ENCODE results near the gene PCARE. TPM values are rescaled to one million over a fixed set of nuclear protein-coding genes. Genes with fewer than 3 reads are reported as not detected.

PCARE gene
- total and polyA plus RNA-seq, 2 of the 8 experiments (the other 6 are each of a cell fraction or from before 2014, with no cell fraction given): not detected

- Histone ChIP-seq H2BK12ac (ENCODE audit: low read depth, low read length) (no peak overlapping the region), H3K4ac (replicated peaks; ENCODE audit: insufficient read length, low read depth, low read length) (no peak overlapping the region), H4K20me1 (replicated peaks in 1 of 2; ENCODE audit: control insufficient read depth in 1 of 2, insufficient read depth in 2 of 2, low read length in 2 of 2) (no peaks in the 10 kb centered on the region), H4K91ac (replicated peaks; ENCODE audit: insufficient read length, low read length) (no peak overlapping the region), H2AFZ (ENCODE audit: low read length) (no peak overlapping the region), H2BK5ac (ENCODE audit: low read depth, low read length) (no peak overlapping the region), H3K56ac (replicated peaks; ENCODE audit: insufficient read length, low read depth, low read length) (no peak overlapping the region), H2AK5ac (ENCODE audit: low read depth, low read length) (no peak overlapping the region), H3K27me3 (replicated peaks in 1 of 4; ENCODE audit: control insufficient read depth in 3 of 4, extremely low read depth in 1 of 4, insufficient read depth in 3 of 4, low read length in 3 of 4) (no peaks in the 10 kb centered on the region), H3K4me2 (ENCODE audit: insufficient read depth in 1 of 2, low read depth in 2 of 2, low read length in 2 of 2) (no peak overlapping the region), H3K4me3 (ENCODE audit: extremely low read depth in 1 of 4, insufficient read depth in 2 of 4, low read depth in 3 of 4, low read length in 4 of 4) (no peak overlapping the region), H3K23me2 (ENCODE audit: low read depth, low read length) (no peaks in the 10 kb centered on the region), H4K8ac (ENCODE audit: extremely low read depth, insufficient read depth, low read length) (no peak overlapping the region), H3K9ac (replicated peaks in 1 of 4; ENCODE audit: extremely low read depth in 1 of 4, low read depth in 3 of 4, low read length in 3 of 4) (no peak overlapping the region), H3K36me3 (ENCODE audit: control insufficient read depth in 2 of 4, insufficient read depth in 4 of 4, low read length in 3 of 4) (no peaks in the 10 kb centered on the region), H2BK120ac (replicated peaks; ENCODE audit: low read depth, low read length) (no peak overlapping the region), H2BK15ac (ENCODE audit: low read length) (no peak overlapping the region), H3K79me1 (ENCODE audit: low read depth, low read length) (no peaks in the 10 kb centered on the region), H4K5ac (ENCODE audit: insufficient read length, low read depth, low read length) (no peak overlapping the region), H3K79me2 (ENCODE audit: control insufficient read depth in 1 of 2, insufficient read depth in 2 of 2, low read length in 2 of 2) (no peaks in the 10 kb centered on the region), H3K23ac (ENCODE audit: insufficient read length) (no peak overlapping the region), H2BK20ac (ENCODE audit: low read length) (no peak overlapping the region), H3K27ac (ENCODE audit: low read depth, low read length) (no peak overlapping the region), H3K4me1 (replicated peaks in 1 of 4; ENCODE audit: control insufficient read depth in 3 of 4, insufficient read depth in 4 of 4, low read length in 3 of 4) (no peaks in the 10 kb centered on the region), H3K9me3 (ENCODE audit: insufficient read depth in 2 of 2, low read depth in 1 of 2, low read length in 1 of 2) (peaks cover 3 to 6% of the 10 kb centered on the region in 2 experiments; a peak in 2 of 4 replicates), H3K18ac (ENCODE audit: extremely low read depth, low read length) (no peak overlapping the region), H3K14ac (ENCODE audit: insufficient read length) (no peak overlapping the region)
- 90% methylated on average over 8 of the region's 8 CpGs; no CpG with 5 or more reads in 1 of the 2 experiments for WGBS, 2 experiments (ENCODE audit: extremely low coverage in 1 of 2, insufficient coverage in 1 of 2, insufficient read length in 1 of 2, insufficient replicate concordance in 2 of 2, low coverage in 1 of 2, low lambda C conversion rate in 2 of 2, missing lambda C conversion rate in 1 of 2)
- ChIA-PET CTCF (ENCODE audit: partially characterized antibody) (interaction anchor here (1.2 kb wide), 1 partner anchor 10 kb away, joined by 3 read pairs; no protein-coding TSS in a partner anchor), POLR2A (ENCODE audit: partially characterized antibody) (no interaction called here)
- FAIRE-seq: no peak
- TF ChIP-seq GTF2F1 (IDR thresholded peaks at IDR 0.05; ENCODE audit: borderline replicate concordance, low read depth, low read length) (no peak), TCF12 (IDR thresholded peaks at IDR 0.05; ENCODE audit: low read depth, low read length) (no peak), SP1 (IDR thresholded peaks at IDR 0.05; ENCODE audit: low read depth, low read length) (no peak), MAFK (IDR thresholded peaks at IDR 0.05; ENCODE audit: low read depth, low read length) (no peak), CBX8 (IDR thresholded peaks at IDR 0.05; ENCODE audit: borderline replicate concordance, low read depth, low read length) (no peak), BRCA1 (IDR thresholded peaks at IDR 0.05; ENCODE audit: low read depth, low read length) (no peak), TAF7 (optimal IDR thresholded peaks at IDR 0.05; ENCODE audit: borderline replicate concordance, low read depth, low read length) (no peak), SIN3A (conservative IDR thresholded peaks at IDR 0.05 in 1 of 2, IDR thresholded peaks at IDR 0.05 in 1 of 2; ENCODE audit: low read depth in 1 of 2, low read length in 2 of 2) (no peak), POU5F1 (IDR thresholded peaks at IDR 0.05; ENCODE audit: low read depth, low read length) (no peak), SRF (IDR thresholded peaks at IDR 0.05; ENCODE audit: low read depth, low read length) (no peak), NRF1 (IDR thresholded peaks at IDR 0.05; ENCODE audit: low read depth, low read length) (no peak), E2F6 (IDR thresholded peaks at IDR 0.05) (no peak)
- DNase-seq (ENCODE audit: low read depth in 1 of 2, low spot score in 2 of 2): no peak
Measured at GRCh38 chr2:29096969-29097368, 22.6 kb upstream of the PCARE start.

Measured in H1 (cell line).